H54 (cell line): ENCODE results near the gene NNMT.

Source experiments
- DNase-seq: peaks from one replicate; pipeline ENCODE4 v3.0.0; 2011; ENCODE audit warnings: low spot score, mixed read lengths; ENCODE audit not compliant: insufficient read length
- FAIRE-seq: peaks from 3 replicates; lab custom pipeline; 2011; peaks lifted over from hg19 to GRCh38; lab: Jason Lieb, UNC
- POLR2A ChIP-seq: IDR thresholded peaks from 2 replicates; pipeline ENCODE4 v1.6.1; 2011; ENCODE audit warnings: low read depth, mild to moderate bottlenecking, low read length

The NNMT gene

DNA sequence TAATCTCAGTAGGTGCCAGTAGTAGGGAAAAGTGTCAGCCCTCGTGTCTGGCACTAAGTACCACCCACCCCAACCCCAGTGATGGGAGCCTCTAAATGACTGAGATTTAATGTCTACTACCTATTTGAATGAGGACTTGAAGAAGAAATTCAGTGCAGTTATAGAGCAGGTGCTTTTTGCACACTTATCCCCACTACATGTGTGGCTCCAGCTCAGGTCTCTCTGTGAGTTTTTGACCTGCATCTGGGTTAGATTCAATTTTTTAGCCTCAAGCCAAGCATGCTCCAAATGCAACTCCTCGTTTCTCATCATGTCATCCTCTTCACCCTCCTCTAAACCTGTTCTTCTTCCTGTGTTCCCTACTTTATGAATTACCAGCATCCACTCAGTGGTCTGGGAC, 24.9 kb upstream of the NNMT start:
- DNase-seq: no peak

DNA sequence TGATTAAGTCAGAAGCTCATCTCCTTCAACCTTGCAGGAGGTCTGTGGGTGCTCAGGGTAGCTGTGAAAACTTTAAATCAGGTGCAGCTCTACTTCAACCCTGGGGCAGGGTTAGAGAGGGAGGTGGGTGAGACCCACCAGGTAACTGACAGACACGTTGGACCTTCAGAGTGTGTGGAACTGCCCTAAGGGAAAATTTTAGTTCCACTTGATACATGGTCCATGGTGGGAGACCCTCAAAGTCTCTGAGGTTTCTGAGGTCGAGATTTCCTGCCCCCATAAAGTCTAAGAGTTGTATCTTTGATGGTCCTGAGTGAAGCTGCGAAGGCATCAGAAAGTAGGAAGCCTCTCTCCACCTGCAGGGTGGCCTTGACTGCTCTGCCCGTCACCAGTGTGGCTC, 23.9 kb upstream of the NNMT start:
- no peak for FAIRE-seq
- no peak for DNase-seq
- TF ChIP-seq POLR2A: no peak

More for the DNA sequence above, 24.9 kb upstream of the NNMT start:
- FAIRE-seq: no peak
- no peak for TF ChIP-seq POLR2A

DNA sequence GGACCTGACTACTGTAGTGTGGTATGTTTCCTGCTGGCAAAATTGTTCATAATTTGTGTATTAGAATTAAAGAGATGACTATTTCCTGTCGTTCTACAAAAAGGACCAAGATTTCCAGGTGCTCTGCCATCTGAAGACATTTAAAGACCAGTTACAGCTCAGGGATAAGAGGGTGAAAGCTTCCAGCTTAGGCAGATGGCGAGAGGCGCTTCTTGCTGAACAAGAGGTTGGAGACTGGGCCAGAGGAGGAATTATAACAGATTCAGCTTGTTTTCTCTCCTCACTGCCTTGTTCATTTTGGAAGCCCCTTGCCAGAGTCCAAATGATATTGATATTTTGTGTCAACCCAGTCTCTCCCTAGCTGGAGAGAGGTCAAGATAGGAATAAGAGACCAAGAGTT, 23.1 kb upstream of the NNMT start:
- TF ChIP-seq POLR2A: no peak
- no peak for FAIRE-seq

DNA sequence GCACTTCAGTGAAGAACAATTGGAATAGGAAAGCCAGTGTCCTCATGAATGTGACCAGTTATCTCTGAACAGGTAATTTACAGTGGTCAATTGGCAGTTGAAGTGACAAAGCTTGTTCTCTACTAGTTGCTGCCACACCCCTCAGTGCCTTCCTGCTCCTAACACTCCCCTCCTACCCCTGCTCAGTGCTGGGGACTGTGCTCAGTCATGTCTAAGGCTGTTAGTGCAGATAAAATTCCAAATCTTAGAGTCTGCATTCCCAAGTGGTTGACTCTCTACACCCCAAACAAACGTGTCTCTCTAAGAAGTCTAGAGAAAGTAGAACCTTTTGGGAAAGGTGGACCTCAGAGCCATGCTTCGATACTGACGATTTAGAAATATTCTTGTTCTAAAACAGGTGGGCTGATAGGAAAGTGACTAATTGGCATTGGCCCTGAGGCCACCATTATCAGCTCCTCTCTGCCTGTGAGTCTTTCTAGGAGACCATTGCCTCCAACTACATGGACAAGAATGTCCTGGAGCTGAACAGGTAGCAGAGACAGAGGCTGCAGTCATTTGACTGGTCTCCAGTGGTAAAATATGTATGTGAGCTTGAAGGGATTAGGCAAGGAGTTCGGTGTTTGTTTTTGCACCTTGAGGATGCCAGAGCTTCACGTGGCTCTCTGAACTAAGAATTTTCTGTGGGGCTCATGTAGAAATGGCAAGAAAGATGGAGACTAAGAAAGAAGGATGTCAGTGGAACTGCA, 22.1 kb upstream of the NNMT start:
- FAIRE-seq (no peak), DNase-seq (no peak)
- no peak for TF ChIP-seq POLR2A

More for the DNA sequence above, 23.1 kb upstream of the NNMT start:
- DNase-seq: no peak

DNA sequence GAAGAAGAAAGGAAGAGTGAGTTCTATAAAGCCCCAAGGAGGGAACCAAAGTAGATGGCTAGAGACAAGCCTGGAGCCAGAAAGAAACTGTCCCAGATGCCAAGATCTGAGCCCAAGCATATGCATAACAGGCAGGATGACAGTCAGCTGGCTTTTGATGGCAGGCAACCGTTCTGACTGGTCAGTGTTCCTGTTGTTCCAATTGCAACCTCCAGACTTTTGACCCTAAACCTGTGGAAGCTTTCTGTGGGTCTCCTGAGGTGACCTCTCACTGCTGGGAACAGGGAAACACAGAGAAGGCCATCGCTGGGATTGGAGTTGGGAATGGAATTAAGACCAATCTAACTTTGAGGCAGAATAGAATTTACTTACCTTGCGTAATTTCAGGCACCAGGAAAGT, 21.6 kb upstream of the NNMT start:
- DNase-seq: no peak
- TF ChIP-seq POLR2A: no peak
- no peak for FAIRE-seq

DNA sequence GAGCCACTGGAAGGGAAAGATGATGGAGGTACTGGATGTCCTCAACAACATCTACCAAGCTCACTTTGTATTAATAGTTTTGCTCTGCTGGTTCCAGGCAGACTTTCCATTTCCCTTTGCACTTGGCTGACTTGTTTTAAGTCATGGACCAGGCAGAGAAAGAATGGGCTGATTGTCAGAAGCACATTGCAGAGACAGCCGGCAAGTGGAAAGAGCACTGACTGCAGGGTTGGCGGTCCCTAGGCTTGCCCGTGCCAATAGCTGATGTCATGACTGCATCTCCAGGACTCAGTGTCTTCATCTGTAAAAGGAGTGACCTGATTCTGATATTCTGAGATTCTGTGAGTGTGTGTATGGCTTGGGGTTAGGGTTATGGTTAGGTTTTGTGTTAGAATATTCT, 20.9 kb upstream of the NNMT start:
- DNase-seq (no peak), FAIRE-seq (no peak)
- no peak for TF ChIP-seq POLR2A

DNA sequence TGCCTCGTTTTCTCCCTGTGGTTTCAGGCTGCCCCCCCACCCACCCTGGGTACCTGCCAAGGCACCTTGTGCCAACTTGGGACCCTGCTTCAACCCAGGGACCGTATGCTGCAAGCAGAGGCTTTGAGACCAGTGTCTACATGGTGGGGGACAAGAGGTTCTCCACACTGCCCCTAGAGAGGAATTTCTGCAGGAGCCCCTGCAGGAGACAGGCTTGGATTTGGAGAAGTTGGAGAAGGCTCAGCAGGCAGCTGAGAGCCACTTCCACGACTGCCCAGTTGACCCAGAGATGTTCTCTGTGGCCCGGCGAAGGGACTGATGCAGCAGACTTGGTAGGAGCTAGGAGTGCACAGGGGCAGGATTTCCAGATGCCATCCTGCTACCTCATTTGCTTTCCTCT, 20.1 kb upstream of the NNMT start:
- no peak for TF ChIP-seq POLR2A
- FAIRE-seq (no peak), DNase-seq (no peak)

DNA sequence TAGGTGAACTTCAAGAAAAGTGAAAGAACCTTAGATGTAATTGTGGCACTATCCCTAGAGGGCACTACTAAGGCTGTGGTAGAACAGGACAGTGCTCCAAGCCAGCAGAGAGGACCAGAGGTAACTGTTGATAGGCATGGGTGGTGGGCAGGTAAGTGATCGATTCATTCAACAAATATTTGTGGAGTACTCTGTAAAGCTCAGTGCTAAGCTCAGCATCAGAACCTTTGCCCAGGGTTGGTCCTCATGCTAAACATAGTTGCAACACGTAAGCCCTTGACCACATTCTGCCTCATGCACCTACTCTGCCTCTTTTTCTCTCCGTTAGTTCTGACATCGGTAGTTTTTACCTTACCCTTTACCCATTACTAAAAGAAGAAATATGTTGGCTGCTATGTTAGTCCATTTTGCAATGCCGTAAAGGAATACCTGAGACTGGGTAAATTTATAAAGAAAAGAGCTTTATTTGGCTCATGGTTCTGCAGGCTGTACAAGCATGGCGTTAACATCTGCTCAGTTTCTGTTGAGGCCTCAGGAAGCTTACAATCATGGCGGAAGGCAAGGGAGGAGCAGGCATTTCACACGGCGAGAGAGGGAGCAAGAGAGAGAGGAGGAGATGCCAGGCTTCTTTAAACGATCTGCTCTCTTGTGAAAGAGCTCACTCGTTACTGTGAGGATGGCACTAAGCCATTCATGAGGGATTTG, 18.4 kb upstream of the NNMT start:
- no peak for TF ChIP-seq POLR2A
- no peak for FAIRE-seq

DNA sequence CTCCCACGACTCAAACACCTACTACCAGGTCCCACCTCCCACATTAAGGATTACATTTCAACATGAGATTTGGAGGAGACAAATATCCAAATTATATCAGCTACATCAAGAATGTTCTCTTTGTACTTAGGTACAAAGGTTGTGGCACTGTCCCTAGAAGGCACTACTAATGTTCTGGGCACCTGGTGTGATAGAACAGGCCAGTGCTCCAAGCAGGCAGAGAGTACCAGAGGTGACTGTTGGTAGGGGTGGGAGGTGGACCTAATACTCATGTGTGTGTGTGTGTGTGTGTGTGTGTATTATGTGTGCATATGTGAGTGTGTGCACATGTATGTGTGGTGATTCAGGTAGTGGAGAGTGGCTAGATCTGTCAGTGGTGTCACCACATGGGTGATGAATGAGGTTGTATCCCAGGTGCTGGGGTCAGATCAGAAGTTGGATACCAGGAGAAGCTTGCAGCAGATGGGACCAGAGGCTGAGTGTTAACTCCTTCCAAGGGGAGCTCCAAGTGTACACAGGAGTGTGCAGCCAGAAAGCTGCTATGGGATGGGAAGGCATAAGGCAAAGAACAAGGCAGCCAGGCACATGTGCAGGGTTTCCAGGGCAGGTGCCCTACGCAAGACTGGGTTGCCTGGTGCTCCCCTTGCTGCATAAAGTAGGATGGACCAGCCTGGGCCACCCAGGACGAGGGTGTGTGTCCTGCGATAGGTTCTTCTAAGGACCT, 17.7 kb upstream of the NNMT start:
- no peak for DNase-seq
- no peak for FAIRE-seq
- TF ChIP-seq POLR2A: no peak

More for the DNA sequence above, 18.4 kb upstream of the NNMT start:
- DNase-seq: no peak

DNA sequence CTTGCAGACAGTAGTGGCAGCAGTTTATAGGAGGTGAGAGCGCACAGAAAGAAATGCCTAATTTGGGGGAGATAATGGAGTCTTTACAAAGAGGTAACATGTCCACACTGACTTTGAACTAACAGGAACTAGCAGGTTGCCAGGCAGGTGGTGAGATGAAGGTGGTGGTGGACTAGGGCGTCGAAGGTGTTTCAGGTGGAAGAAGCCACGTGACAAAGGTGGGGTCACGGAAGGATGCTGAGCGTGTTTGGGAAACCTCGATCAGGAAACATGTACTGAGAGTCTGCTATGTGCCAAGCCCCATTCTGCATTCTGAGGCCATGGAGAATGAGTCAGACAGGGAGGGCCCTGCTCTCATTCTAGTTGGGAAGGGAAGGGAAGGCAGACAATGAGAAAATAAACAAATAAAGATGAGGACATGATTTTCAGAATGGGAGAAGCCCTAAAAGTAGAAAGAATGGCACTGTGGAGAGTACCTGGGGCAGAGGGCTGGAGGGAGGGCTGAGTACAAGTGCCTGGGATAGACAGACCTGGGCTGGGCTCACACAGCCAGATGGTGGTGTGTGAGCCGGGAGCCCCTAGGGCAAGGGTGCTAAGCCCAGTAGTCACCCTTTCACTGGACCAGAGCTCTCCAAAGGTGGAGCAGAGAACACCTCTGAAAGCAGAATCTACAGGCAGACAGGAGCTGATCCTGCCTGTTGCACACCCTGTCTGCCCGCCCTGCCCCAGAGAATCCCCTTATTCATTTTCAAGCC, 16.2 kb upstream of the NNMT start:
- FAIRE-seq: no peak
- no peak for DNase-seq
- no peak for TF ChIP-seq POLR2A

DNA sequence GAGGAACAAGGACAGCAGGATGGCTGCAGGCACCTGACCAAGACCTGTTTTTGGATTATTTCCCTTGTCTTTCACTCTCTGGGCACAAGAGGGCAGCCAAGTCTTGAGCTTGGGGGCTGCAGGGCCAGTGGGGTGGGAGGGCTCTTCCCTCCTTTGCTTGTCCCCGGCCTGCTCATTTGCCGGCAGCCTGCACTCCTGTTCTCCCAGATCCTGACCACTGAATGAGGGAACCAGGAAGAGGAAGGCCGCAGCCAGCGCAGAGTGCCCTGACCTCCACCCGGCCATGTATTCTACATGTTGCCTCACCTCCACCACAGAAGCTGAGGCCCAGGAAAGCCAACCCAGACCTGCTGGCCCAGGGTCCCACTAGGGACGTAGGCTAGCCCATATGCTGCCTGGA, 15.5 kb upstream of the NNMT start:
- DNase-seq: peak; percentile 44
- no peak for FAIRE-seq
- TF ChIP-seq POLR2A: no peak

DNA sequence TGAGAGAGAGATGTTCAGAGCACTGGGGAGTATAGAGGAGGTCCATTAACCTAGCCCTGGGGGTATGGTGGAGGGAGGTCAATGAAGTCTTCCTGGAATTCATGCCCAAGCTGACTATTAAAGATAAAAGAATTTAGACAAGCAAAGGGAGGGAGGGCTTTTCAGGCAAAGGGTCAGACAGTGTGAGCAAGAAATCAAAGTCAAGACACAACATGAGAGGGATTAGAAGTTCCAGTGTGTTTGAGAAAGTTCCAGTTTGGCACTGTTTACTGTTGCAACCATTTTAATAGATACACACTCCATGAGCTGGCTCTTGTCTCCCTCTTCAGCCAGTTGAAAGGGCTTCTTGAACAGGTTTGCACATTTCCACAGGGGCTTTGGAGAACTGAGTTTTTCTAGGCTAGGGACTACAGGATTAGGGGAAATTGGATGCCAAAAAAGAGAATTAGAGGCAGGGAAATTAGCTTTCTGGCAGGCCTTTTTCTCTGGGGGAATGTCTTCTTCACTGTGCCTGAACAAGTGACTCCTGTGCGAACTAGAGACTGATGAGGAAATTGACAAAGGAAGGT, 14.7 kb upstream of the NNMT start:
- no peak for FAIRE-seq
- no peak for TF ChIP-seq POLR2A
- no peak for DNase-seq

DNA sequence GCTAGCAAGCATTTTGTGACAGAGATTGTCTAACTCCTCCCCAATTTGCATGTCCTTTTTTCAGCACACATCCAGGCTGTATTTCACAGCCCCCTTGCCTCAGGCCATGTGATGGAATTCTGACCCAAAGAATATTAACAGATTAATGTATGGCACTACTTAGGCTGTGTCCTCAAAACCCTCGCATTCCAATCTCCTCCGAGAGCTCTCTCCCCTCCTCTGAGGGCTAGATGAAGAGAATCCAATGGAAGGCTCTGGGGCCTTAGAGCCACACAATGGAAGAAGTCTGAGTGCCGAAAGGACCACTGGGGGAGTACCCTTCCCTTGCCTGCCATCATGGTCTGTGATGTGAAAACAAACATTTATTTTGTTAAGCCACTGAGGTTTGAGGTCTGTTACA, 13.7 kb upstream of the NNMT start:
- DNase-seq (no peak), FAIRE-seq (no peak)
- no peak for TF ChIP-seq POLR2A
